ENCODE measurements around the gene TMPRSS6.

DNA sequence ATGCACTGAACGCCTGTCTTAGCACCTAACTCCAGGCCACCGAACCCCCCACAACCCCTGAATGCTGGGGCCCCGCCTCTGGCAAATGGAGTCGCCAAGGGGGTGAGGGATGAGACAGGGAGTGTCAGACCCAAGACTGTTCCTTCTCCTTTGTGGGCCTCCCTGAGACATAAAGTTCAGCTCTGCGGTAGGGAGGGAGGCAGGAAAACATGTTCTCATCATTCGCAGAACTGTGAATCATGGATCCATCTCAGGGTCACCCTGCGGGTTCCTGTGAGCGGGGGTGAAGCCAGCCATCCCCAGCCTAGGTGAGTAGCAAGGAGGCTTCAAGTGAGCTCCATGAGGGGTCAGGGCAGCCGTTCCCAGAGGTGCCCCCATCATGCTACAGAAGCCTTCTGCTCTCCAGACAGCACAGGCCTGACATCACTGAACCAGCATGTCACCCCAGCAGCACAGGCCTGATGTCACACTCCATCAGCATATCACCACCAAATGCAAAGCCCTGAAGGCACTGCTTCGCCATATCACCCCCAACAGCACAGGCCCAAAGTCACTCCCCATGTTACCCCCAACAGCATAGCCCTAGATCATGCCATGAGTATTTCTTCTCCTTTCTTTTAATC is 27.2 kb downstream of the TMPRSS6 start:
- no peak for TF ChIP-seq CTCF (conservative IDR thresholded peaks at IDR 0.05)
- TF ChIP-seq EZH2 (IDR thresholded peaks at IDR 0.05; ENCODE audit: low read depth): no peak
